ENCODE measurements around the gene DKK1. TPM values are rescaled to one million over a fixed set of nuclear protein-coding genes. Genes with fewer than 3 reads are reported as not detected.

The DKK1 gene
- total RNA-seq, 5 donors from 2014 or later (not counting 1 experiment from before 2014, with no cell fraction given): 0.59 to 2.4 (median 0.76) TPM; not detected in 2

DNA sequence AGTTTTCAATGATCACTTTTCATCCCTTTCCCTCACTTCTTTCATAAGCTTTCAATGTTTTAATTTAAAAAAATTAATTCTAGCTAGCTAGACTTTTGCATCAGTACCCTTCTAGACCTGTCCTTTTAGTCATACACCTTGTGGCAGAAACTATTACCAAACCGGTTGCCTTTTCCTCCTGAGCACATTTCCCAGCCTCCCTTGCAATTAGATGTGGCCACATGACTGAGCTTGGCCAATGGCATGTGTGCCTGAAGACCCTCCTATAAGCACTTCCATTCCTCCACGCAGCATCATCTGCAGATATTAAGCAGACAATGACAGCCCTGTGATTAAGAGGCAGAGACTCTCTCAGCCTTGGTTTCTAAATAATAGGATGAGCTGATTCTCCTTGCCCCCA is 12.3 kb downstream of the DKK1 start:
- no peaks in the 10 kb centered on the region for H3K4me1 ChIP-seq (ENCODE audit: control insufficient read depth in 1 of 2, extremely low read depth in 1 of 2, insufficient read depth in 2 of 2, low read length in 2 of 2)
- H3K4me3 Mint-ChIP-seq: no peak overlapping the region
- no peaks in the 10 kb centered on the region for H3K36me3 Mint-ChIP-seq
- H3K4me1 Mint-ChIP-seq: no peaks in the 10 kb centered on the region
- H3K27ac ChIP-seq (ENCODE audit: low read length): no peak overlapping the region
- no peaks in the 10 kb centered on the region for H3K27me3 Mint-ChIP-seq
- 36% methylated on average over 1 of the region's 2 CpGs for WGBS (ENCODE audit: insufficient coverage)
- H3K9me3 Mint-ChIP-seq: peaks cover 0 to 2% (median 0%) of the 10 kb centered on the region in 3 donors
- H3K4me3 ChIP-seq (ENCODE audit: control insufficient read depth in 1 of 2, extremely low read depth in 1 of 2, low read length in 1 of 2): no peak overlapping the region
- no peaks in the 10 kb centered on the region for H3K36me3 ChIP-seq (ENCODE audit: control insufficient read depth in 2 of 2, extremely low read depth in 1 of 2, insufficient read depth in 1 of 2, low read length in 1 of 2)
- no peaks in the 10 kb centered on the region for H3K27me3 ChIP-seq (replicated peaks in 1 of 2; ENCODE audit: control insufficient read depth in 2 of 2, extremely low read depth in 1 of 2, insufficient read depth in 2 of 2, low read length in 1 of 2)
- no peak for DNase-seq
- ATAC-seq (replicated peaks in 1 of 4): no peak
- CTCF ChIA-PET: no interaction called here
- no peak overlapping the region for H3K27ac Mint-ChIP-seq
- H3K9me3 ChIP-seq: no peaks in the 10 kb centered on the region
- POLR2A ChIA-PET: no interaction called here

GRCh38 chr10:52331638-52332364 is 17.7 kb downstream of the DKK1 start:
- no peaks in the 10 kb centered on the region for H3K36me3 ChIP-seq (ENCODE audit: control insufficient read depth in 2 of 2, extremely low read depth in 1 of 2, insufficient read depth in 1 of 2, low read length in 1 of 2)
- no peaks in the 10 kb centered on the region for H3K36me3 Mint-ChIP-seq
- no peaks in the 10 kb centered on the region for H3K27me3 Mint-ChIP-seq
- no peak overlapping the region for H3K27ac ChIP-seq (ENCODE audit: low read length)
- no peaks in the 10 kb centered on the region for H3K4me1 ChIP-seq (ENCODE audit: control insufficient read depth in 1 of 2, extremely low read depth in 1 of 2, insufficient read depth in 2 of 2, low read length in 2 of 2)
- no peaks in the 10 kb centered on the region for H3K9me3 ChIP-seq
- ATAC-seq (replicated peaks in 1 of 4) (no peak), DNase-seq (no peak)
- H3K27ac Mint-ChIP-seq: no peak overlapping the region
- no peaks in the 10 kb centered on the region for H3K4me1 Mint-ChIP-seq
- ChIA-PET POLR2A (no interaction called here), CTCF (no interaction called here)
- peaks cover 0 to 2% (median 0%) of the 10 kb centered on the region in 3 donors for H3K9me3 Mint-ChIP-seq
- H3K27me3 ChIP-seq (replicated peaks in 1 of 2; ENCODE audit: control insufficient read depth in 2 of 2, extremely low read depth in 1 of 2, insufficient read depth in 2 of 2, low read length in 1 of 2): no peaks in the 10 kb centered on the region
- H3K4me3 ChIP-seq (ENCODE audit: control insufficient read depth in 1 of 2, extremely low read depth in 1 of 2, low read length in 1 of 2): no peak overlapping the region
- 100% methylated on average over 1 of the region's 3 CpGs for WGBS (ENCODE audit: insufficient coverage)
- H3K4me3 Mint-ChIP-seq: no peak overlapping the region

- Mint-ChIP-seq H3K36me3 (no peaks in the 10 kb centered on the region), H3K9me3 (peaks cover 0 to 5% (median 2%) of the 10 kb centered on the region in 3 donors), H3K27ac (no peak overlapping the region), H3K4me1 (no peaks in the 10 kb centered on the region), H3K4me3 (no peak overlapping the region), H3K27me3 (no peaks in the 10 kb centered on the region)
- WGBS (ENCODE audit: insufficient coverage): no CpG with 5 or more reads among the region's 5 CpGs
- ATAC-seq (replicated peaks in 1 of 4) (no peak), DNase-seq (no peak)
- ChIA-PET CTCF (no interaction called here), POLR2A (no interaction called here)
- Histone ChIP-seq H3K36me3 (ENCODE audit: control insufficient read depth in 2 of 2, extremely low read depth in 1 of 2, insufficient read depth in 1 of 2, low read length in 1 of 2) (no peaks in the 10 kb centered on the region), H3K27me3 (replicated peaks in 1 of 2; ENCODE audit: control insufficient read depth in 2 of 2, extremely low read depth in 1 of 2, insufficient read depth in 2 of 2, low read length in 1 of 2) (no peaks in the 10 kb centered on the region), H3K9me3 (no peaks in the 10 kb centered on the region), H3K4me3 (ENCODE audit: control insufficient read depth in 1 of 2, extremely low read depth in 1 of 2, low read length in 1 of 2) (no peak overlapping the region), H3K4me1 (ENCODE audit: control insufficient read depth in 1 of 2, extremely low read depth in 1 of 2, insufficient read depth in 2 of 2, low read length in 2 of 2) (no peaks in the 10 kb centered on the region), H3K27ac (ENCODE audit: low read length) (no peak overlapping the region)
These were observed 18.7 kb downstream of the DKK1 start for GRCh38 chr10:52332815-52333214.

DNA sequence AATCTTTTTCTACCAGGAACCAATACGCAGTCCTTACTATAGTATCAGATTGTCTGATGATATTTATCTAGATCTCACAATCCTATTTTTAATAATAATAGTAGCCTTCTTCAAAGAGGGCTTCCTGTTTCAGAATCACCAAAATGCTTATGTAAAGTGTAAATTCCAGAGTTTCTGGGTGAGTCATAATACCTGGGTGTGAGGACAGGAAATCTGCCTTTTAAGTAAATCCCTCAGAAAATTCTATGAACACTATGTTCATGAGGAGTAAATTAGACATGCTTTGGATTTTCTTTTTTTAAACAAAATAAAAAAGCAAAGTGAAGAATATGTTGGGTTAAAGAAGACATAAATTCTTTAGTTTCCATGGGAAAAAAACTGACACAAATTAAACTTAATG is 20.5 kb downstream of the DKK1 start:
- no peaks in the 10 kb centered on the region for H3K27me3 Mint-ChIP-seq
- no peak for ATAC-seq (replicated peaks in 1 of 4)
- no CpG with 5 or more reads among the region's 1 CpG for WGBS (ENCODE audit: insufficient coverage)
- peaks cover 0 to 5% (median 0%) of the 10 kb centered on the region in 3 donors for H3K9me3 Mint-ChIP-seq
- no peak overlapping the region for H3K4me3 ChIP-seq (ENCODE audit: control insufficient read depth in 1 of 2, extremely low read depth in 1 of 2, low read length in 1 of 2)
- ChIA-PET POLR2A (no interaction called here), CTCF (no interaction called here)
- DNase-seq: no peak
- no peaks in the 10 kb centered on the region for H3K4me1 ChIP-seq (ENCODE audit: control insufficient read depth in 1 of 2, extremely low read depth in 1 of 2, insufficient read depth in 2 of 2, low read length in 2 of 2)
- no peaks in the 10 kb centered on the region for H3K36me3 Mint-ChIP-seq
- no peaks in the 10 kb centered on the region for H3K9me3 ChIP-seq
- no peak overlapping the region for H3K4me3 Mint-ChIP-seq
- no peak overlapping the region for H3K27ac Mint-ChIP-seq
- no peak overlapping the region for H3K27ac ChIP-seq (ENCODE audit: low read length)
- H3K27me3 ChIP-seq (replicated peaks in 1 of 2; ENCODE audit: control insufficient read depth in 2 of 2, extremely low read depth in 1 of 2, insufficient read depth in 2 of 2, low read length in 1 of 2): no peaks in the 10 kb centered on the region
- H3K4me1 Mint-ChIP-seq: no peaks in the 10 kb centered on the region
- H3K36me3 ChIP-seq (ENCODE audit: control insufficient read depth in 2 of 2, extremely low read depth in 1 of 2, insufficient read depth in 1 of 2, low read length in 1 of 2): no peaks in the 10 kb centered on the region

DNA sequence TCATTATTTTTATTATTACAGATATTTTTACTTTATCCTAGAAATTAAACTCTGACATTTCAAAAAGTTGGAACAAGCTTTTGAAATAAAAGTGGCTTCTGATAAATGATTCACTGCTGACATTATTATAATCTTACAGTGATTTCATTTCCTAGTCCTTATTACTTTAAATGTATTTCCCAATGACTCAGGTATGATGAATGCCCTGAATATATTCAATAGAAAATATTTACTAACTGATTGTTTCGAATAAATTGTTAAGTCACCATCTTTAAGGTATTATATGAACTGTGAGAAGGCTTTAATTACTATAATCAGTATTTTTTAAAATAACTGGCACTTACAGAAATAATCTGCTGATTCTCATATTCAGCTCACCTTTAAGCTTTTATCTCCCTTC is 21.6 kb downstream of the DKK1 start:
- H3K4me3 ChIP-seq (ENCODE audit: control insufficient read depth in 1 of 2, extremely low read depth in 1 of 2, low read length in 1 of 2): no peak overlapping the region
- no peaks in the 10 kb centered on the region for H3K36me3 ChIP-seq (ENCODE audit: control insufficient read depth in 2 of 2, extremely low read depth in 1 of 2, insufficient read depth in 1 of 2, low read length in 1 of 2)
- CTCF ChIA-PET: no interaction called here
- Mint-ChIP-seq H3K36me3 (no peaks in the 10 kb centered on the region), H3K4me3 (no peak overlapping the region), H3K27me3 (no peaks in the 10 kb centered on the region), H3K4me1 (no peaks in the 10 kb centered on the region), H3K9me3 (peaks cover 0 to 5% (median 0%) of the 10 kb centered on the region in 3 donors), H3K27ac (no peak overlapping the region)
- DNase-seq: no peak
- POLR2A ChIA-PET: no interaction called here
- no peak overlapping the region for H3K27ac ChIP-seq (ENCODE audit: low read length)
- H3K9me3 ChIP-seq: no peaks in the 10 kb centered on the region
- H3K27me3 ChIP-seq (replicated peaks in 1 of 2; ENCODE audit: control insufficient read depth in 2 of 2, extremely low read depth in 1 of 2, insufficient read depth in 2 of 2, low read length in 1 of 2): no peaks in the 10 kb centered on the region
- H3K4me1 ChIP-seq (ENCODE audit: control insufficient read depth in 1 of 2, extremely low read depth in 1 of 2, insufficient read depth in 2 of 2, low read length in 2 of 2): no peaks in the 10 kb centered on the region
- no CpG with 5 or more reads among the region's 1 CpG for WGBS (ENCODE audit: insufficient coverage)
- no peak for ATAC-seq (replicated peaks in 1 of 4)

- no peaks in the 10 kb centered on the region for H3K4me1 ChIP-seq (ENCODE audit: control insufficient read depth in 1 of 2, extremely low read depth in 1 of 2, insufficient read depth in 2 of 2, low read length in 2 of 2)
- Mint-ChIP-seq H3K4me3 (no peak overlapping the region), H3K9me3 (peaks cover 0 to 5% (median 0%) of the 10 kb centered on the region in 3 donors), H3K36me3 (no peaks in the 10 kb centered on the region), H3K27me3 (no peaks in the 10 kb centered on the region), H3K4me1 (no peaks in the 10 kb centered on the region), H3K27ac (no peak overlapping the region)
- DNase-seq (no peak), ATAC-seq (replicated peaks in 1 of 4) (no peak)
- H3K27ac ChIP-seq (ENCODE audit: low read length): no peak overlapping the region
- no peaks in the 10 kb centered on the region for H3K9me3 ChIP-seq
- no peaks in the 10 kb centered on the region for H3K27me3 ChIP-seq (replicated peaks in 1 of 2; ENCODE audit: control insufficient read depth in 2 of 2, extremely low read depth in 1 of 2, insufficient read depth in 2 of 2, low read length in 1 of 2)
- no peaks in the 10 kb centered on the region for H3K36me3 ChIP-seq (ENCODE audit: control insufficient read depth in 2 of 2, extremely low read depth in 1 of 2, insufficient read depth in 1 of 2, low read length in 1 of 2)
- ChIA-PET CTCF (no interaction called here), POLR2A (no interaction called here)
- no CpG with 5 or more reads among the region's 1 CpG for WGBS (ENCODE audit: insufficient coverage)
- H3K4me3 ChIP-seq (ENCODE audit: control insufficient read depth in 1 of 2, extremely low read depth in 1 of 2, low read length in 1 of 2): no peak overlapping the region
These were observed 23.1 kb downstream of the DKK1 start for GRCh38 chr10:52337225-52337624.

DNA sequence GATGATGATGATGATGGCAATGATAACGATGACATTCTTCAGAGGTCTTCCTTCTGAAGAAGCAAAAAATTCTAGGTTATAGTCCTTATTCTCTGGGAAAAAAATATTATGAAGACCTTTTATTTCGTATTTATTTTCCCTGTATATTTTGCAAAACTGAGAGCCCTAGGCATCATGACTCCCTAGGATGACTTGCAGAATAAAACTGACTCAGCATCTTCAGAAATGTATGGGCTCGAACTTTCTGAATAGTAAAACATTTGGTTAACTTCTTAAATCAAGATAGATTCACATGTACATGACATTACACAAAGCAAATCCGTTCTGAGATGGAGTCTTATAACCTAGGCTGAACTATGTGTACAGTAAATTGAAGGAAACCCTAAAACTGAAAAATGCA is 29.4 kb downstream of the DKK1 start:
- Mint-ChIP-seq H3K27ac (no peak overlapping the region), H3K27me3 (no peaks in the 10 kb centered on the region), H3K36me3 (no peaks in the 10 kb centered on the region), H3K9me3 (no peaks in the 10 kb centered on the region), H3K4me3 (no peak overlapping the region), H3K4me1 (no peaks in the 10 kb centered on the region)
- ChIA-PET CTCF (no interaction called here), POLR2A (no interaction called here)
- Histone ChIP-seq H3K27ac (ENCODE audit: low read length) (no peak overlapping the region), H3K4me3 (ENCODE audit: control insufficient read depth in 1 of 2, extremely low read depth in 1 of 2, low read length in 1 of 2) (no peak overlapping the region), H3K4me1 (ENCODE audit: control insufficient read depth in 1 of 2, extremely low read depth in 1 of 2, insufficient read depth in 2 of 2, low read length in 2 of 2) (no peaks in the 10 kb centered on the region), H3K9me3 (no peaks in the 10 kb centered on the region), H3K27me3 (replicated peaks in 1 of 2; ENCODE audit: control insufficient read depth in 2 of 2, extremely low read depth in 1 of 2, insufficient read depth in 2 of 2, low read length in 1 of 2) (no peaks in the 10 kb centered on the region), H3K36me3 (ENCODE audit: control insufficient read depth in 2 of 2, extremely low read depth in 1 of 2, insufficient read depth in 1 of 2, low read length in 1 of 2) (no peaks in the 10 kb centered on the region)
- ATAC-seq (replicated peaks in 1 of 4): no peak
- no CpG with 5 or more reads among the region's 4 CpGs for WGBS (ENCODE audit: insufficient coverage)
- DNase-seq: no peak

Measured in T-cell (primary cell).